ENCODE data around the gene GBA3.

The GBA3 gene

DNA sequence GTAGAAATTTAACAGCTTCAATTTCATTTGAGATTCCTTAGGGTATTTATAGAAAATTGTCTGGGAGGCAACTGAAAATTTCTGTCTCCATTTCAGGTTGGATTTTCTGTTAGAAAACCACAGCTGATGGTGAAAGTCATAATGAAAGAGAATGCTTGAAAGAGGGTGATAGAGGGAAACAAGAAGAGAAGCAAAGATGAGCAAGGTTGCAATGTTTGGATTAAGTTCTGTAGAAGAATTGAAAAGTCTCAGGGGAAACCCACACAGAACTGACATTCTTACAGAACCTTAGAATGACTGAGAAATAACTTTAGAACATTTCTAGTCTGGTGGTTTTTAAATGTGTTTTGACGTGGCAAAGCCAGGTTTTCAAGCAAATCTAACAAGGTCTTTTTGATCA lies 14.7 kb downstream of the GBA3 start:
- POLR2A ChIA-PET (ENCODE audit: low non-redundant PET): no interaction called here
- TF ChIP-seq, protein P1, sequence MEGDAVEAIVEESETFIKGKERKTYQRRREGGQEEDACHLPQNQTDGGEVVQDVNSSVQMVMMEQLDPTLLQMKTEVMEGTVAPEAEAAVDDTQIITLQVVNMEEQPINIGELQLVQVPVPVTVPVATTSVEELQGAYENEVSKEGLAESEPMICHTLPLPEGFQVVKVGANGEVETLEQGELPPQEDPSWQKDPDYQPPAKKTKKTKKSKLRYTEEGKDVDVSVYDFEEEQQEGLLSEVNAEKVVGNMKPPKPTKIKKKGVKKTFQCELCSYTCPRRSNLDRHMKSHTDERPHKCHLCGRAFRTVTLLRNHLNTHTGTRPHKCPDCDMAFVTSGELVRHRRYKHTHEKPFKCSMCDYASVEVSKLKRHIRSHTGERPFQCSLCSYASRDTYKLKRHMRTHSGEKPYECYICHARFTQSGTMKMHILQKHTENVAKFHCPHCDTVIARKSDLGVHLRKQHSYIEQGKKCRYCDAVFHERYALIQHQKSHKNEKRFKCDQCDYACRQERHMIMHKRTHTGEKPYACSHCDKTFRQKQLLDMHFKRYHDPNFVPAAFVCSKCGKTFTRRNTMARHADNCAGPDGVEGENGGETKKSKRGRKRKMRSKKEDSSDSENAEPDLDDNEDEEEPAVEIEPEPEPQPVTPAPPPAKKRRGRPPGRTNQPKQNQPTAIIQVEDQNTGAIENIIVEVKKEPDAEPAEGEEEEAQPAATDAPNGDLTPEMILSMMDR (conservative IDR thresholded peaks at IDR 0.05; ENCODE audit: low read depth): no peak

DNA sequence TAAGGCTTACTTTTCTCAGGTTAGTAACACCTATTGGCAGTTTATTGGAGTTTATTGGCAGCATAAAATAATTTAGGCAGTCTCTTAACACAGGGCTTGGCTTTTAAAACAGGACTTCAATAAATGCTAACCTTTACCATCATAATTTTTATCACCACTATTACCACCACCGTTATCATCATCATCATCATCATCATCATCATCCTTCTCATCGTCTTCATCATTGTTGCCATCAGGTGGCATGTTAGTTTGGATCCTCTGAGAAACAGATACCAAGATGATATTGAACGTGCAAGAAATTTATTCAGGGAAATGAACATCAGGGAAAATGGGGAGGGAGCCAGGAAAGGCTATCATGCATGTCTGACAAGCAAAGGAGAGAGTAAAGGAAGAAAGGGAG lies 16.2 kb downstream of the GBA3 start:
- CTCF ChIA-PET: no interaction called here
- DNase-seq (ENCODE audit: low spot score): no peak
- H3K27ac ChIP-seq: no peak overlapping the region
- TF ChIP-seq, protein P1 (conservative IDR thresholded peaks at IDR 0.05; ENCODE audit: low read depth): no peak
- POLR2A ChIA-PET (ENCODE audit: low non-redundant PET): no interaction called here

More for the DNA sequence above, 14.7 kb downstream of the GBA3 start:
- no peak overlapping the region for H3K27ac ChIP-seq
- CTCF ChIA-PET: interaction anchor here (1.2 kb wide), 1 partner anchor 297 kb away, joined by 7 read pairs; no protein-coding TSS in a partner anchor
- DNase-seq (ENCODE audit: low spot score): no peak

DNA sequence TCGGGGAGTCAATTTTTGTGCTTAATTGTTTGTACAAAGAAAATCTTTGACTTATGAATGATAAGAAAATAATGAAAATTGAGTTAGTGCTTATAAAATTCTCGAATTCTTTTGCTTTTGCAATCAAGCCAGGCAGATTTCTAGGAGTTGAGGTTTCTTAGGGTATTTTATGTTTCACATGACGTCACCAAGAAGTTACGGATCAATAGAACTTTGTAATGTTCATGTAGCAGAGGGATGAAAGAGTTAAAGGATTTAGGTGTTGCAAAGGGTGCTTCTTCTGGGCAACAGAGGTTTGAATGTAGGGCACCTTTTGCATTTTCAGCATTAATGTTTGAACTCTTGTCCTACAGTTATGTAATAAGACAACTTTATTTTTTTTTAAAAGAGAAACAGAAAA lies 19.4 kb downstream of the GBA3 start:
- ChIA-PET CTCF (no interaction called here), POLR2A (ENCODE audit: low non-redundant PET) (no interaction called here)
- DNase-seq (ENCODE audit: low spot score): no peak
- TF ChIP-seq, protein P1 (conservative IDR thresholded peaks at IDR 0.05; ENCODE audit: low read depth): no peak
- no peak overlapping the region for H3K27ac ChIP-seq

DNA sequence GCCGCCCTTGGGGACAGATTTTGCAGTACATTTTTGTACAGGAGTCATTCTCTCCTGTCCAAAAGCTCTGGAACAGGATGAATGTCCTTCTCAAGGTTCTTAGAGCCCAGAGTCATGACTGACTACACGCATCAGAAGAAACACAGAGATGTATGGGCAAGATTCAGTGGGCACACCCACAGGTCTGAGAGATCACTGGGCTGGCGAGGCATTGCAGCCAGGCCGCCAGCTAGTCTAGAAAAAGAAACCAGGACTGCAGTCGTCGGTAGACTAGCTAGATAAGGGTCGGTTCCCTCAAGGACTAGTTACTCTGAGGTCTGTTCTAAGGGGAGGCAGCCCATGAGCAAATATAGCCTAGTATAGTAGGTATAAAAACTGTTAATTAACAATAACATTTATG lies 19.8 kb downstream of the GBA3 start:
- ChIA-PET CTCF (no interaction called here), POLR2A (ENCODE audit: low non-redundant PET) (no interaction called here)
- no peak for DNase-seq (ENCODE audit: low spot score)
- TF ChIP-seq, protein P1 (conservative IDR thresholded peaks at IDR 0.05; ENCODE audit: low read depth): no peak
- H3K27ac ChIP-seq: no peak overlapping the region

DNA sequence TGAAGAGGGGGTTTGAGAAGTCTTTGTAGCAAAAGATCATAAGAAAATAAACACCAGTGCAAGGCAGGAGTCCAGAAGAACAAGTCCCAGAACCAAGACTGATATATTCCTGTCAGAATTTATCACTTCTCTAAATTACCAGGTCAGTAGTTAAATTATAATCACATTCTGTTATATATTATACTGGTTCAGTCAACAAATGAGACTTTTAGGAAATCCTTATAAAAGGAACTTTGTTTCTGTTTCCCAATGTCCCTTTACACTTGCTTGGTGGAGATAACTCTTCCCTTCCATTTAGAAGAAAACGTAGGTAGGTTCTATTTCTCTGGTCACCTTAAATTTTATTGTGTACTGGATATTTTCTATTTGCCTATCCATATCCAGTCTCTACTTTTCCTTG lies 21.1 kb downstream of the GBA3 start:
- CTCF ChIA-PET: no interaction called here
- POLR2A ChIA-PET (ENCODE audit: low non-redundant PET): no interaction called here
- TF ChIP-seq, protein P1 (conservative IDR thresholded peaks at IDR 0.05; ENCODE audit: low read depth): no peak
- H3K27ac ChIP-seq: no peak overlapping the region
- no peak for DNase-seq (ENCODE audit: low spot score)

DNA sequence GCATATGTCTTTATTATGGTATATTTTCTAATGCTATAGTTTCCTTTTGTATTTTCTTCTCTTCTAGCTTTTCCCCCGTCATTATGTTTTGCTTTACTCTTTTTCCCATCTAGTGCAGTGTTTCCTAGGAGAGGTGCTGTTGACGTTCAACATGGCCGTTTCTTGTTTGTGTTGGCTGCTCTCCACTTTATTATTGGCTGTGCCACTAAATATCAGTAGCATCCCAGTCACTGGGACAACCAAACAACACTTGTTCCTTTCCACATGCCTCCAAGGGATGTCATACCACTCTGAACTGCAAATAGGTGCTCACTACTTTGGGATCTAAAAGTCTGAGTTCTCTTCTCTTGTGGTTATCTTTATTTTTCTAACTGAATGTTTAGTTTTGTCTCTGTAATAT lies 26.5 kb downstream of the GBA3 start:
- ChIA-PET CTCF (no interaction called here), POLR2A (ENCODE audit: low non-redundant PET) (no interaction called here)
- no peak overlapping the region for H3K27ac ChIP-seq
- DNase-seq (ENCODE audit: low spot score): no peak
- TF ChIP-seq, protein P1 (conservative IDR thresholded peaks at IDR 0.05; ENCODE audit: low read depth): no peak

DNA sequence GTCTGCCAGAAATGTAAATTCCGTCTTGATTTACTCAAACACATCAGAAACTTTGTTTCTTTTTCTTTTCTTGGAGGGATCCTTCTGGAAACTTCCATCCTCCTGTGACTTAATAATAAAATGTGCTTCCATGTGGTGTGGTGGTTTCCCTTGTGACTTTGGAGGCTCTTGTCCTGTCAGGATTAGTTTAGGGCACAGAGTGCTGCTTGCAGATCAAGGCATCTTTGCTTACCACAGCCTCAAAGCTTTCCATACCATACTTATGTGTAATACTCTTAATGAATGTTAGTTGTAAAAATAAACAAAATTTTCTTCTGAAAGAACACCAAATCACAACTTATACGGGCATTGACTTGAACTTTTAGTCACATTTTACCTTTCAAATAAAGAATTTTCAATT lies 27.4 kb downstream of the GBA3 start:
- TF ChIP-seq, protein P1 (conservative IDR thresholded peaks at IDR 0.05; ENCODE audit: low read depth): no peak
- CTCF ChIA-PET: no interaction called here
- POLR2A ChIA-PET (ENCODE audit: low non-redundant PET): no interaction called here
- no peak for DNase-seq (ENCODE audit: low spot score)
- no peak overlapping the region for H3K27ac ChIP-seq
